ENCODE results near the gene TDRD10.
"Not testable (repeated sequence)": the region's sequence is repeated elsewhere in the genome, so short reads cannot be mapped to it uniquely, and the experiment has no call there.

Gene TDRD10

GRCh38 chr1:154479764-154480421, 22.1 kb upstream of the TDRD10 start:
- peak; percentile 88 for DNase-seq (ENCODE audit: low read depth)

- no peak for DNase-seq (ENCODE audit: low read depth)
Measured at GRCh38 chr1:154481053-154481452, 21.0 kb upstream of the TDRD10 start.

GRCh38 chr1:154483941-154484803, 17.8 kb upstream of the TDRD10 start:
- peak; percentile 50 for DNase-seq (ENCODE audit: low read depth)

GRCh38 chr1:154485106-154485505, 16.9 kb upstream of the TDRD10 start:
- DNase-seq (ENCODE audit: low read depth) = no peak

- no peak for DNase-seq (ENCODE audit: low read depth)
Measured at GRCh38 chr1:154485910-154486496, 16.0 kb upstream of the TDRD10 start.

GRCh38 chr1:154486756-154487155, 15.3 kb upstream of the TDRD10 start:
- not testable (repeated sequence) for DNase-seq (ENCODE audit: low read depth)

GRCh38 chr1:154488922-154489321, 13.1 kb upstream of the TDRD10 start:
- DNase-seq (ENCODE audit: low read depth) = no peak

GRCh38 chr1:154489695-154490274, 12.2 kb upstream of the TDRD10 start:
- no peak for DNase-seq (ENCODE audit: low read depth)

- no peak for DNase-seq (ENCODE audit: low read depth)
Measured at GRCh38 chr1:154490317-154490716, 11.7 kb upstream of the TDRD10 start.

GRCh38 chr1:154492115-154492514, 9.9 kb upstream of the TDRD10 start:
- no peak for DNase-seq (ENCODE audit: low read depth)

- no peak for DNase-seq (ENCODE audit: low read depth)
Measured at GRCh38 chr1:154493276-154493675, 8.7 kb upstream of the TDRD10 start.

- no peak for DNase-seq (ENCODE audit: low read depth)
Measured at GRCh38 chr1:154495496-154496273, 6.3 kb upstream of the TDRD10 start.

GRCh38 chr1:154496383-154496782, 5.6 kb upstream of the TDRD10 start:
- no peak for DNase-seq (ENCODE audit: low read depth)

GRCh38 chr1:154497026-154497806, 4.8 kb upstream of the TDRD10 start:
- no peak for DNase-seq (ENCODE audit: low read depth)

- DNase-seq (ENCODE audit: low read depth) = no peak
Measured at GRCh38 chr1:154499446-154499845, 2.6 kb upstream of the TDRD10 start.

- no peak for DNase-seq (ENCODE audit: low read depth)
Measured at GRCh38 chr1:154500533-154500932, 1.5 kb upstream of the TDRD10 start.

GRCh38 chr1:154501423-154502065, 475 bp upstream of the TDRD10 start:
- DNase-seq (ENCODE audit: low read depth) = no peak

GRCh38 chr1:154502744-154503115, 711 bp downstream of the TDRD10 start:
- DNase-seq (ENCODE audit: low read depth) = no peak

- DNase-seq (ENCODE audit: low read depth) = no peak
Measured at GRCh38 chr1:154503898-154504297, 1.9 kb downstream of the TDRD10 start.

GRCh38 chr1:154512760-154513159, 10.7 kb downstream of the TDRD10 start:
- DNase-seq (ENCODE audit: low read depth) = no peak

Data from EH (cell line).